Muscle layer of colon (tissue), 2 donors: ENCODE measurements around the gene HIP1R.

Experiments used
- H3K27ac ChIP-seq: one replicate; pipeline ENCODE4 v1.7.0; 2013; ENCODE audit warnings: low read depth, mild to moderate bottlenecking, low read length, moderate library complexity
- H3K27me3 ChIP-seq, 2 donors: one replicate each; pipeline ENCODE4 v1.7.0; 2013; ENCODE audit warnings: low read length in 2 of 2, mild to moderate bottlenecking in 2 of 2; ENCODE audit not compliant: insufficient read depth in 2 of 2, control insufficient read depth in 1 of 2
- H3K36me3 ChIP-seq: one replicate; pipeline ENCODE4 v1.7.0; 2013; ENCODE audit warnings: mild to moderate bottlenecking, low read length; ENCODE audit not compliant: insufficient read depth
- H3K4me1 ChIP-seq: one replicate; pipeline ENCODE4 v1.7.0; 2013; ENCODE audit warnings: mild to moderate bottlenecking, low read length; ENCODE audit not compliant: insufficient read depth
- H3K4me3 ChIP-seq, 2 donors: one replicate each; pipeline ENCODE4 v1.7.0; 2013; ENCODE audit warnings: low read length in 2 of 2, low read depth in 1 of 2, mild to moderate bottlenecking in 1 of 2, moderate library complexity in 1 of 2
- H3K9ac ChIP-seq: one replicate; pipeline ENCODE4 v1.7.0; 2013; ENCODE audit warnings: low read length
- H3K9me3 ChIP-seq: one replicate; pipeline ENCODE4 v1.7.0; 2013; ENCODE audit warnings: mild to moderate bottlenecking, low read length
- donor health status: abdominal sarcoma.
- donor health status: Adenocarcinoma of cecum.

The HIP1R gene

DNA sequence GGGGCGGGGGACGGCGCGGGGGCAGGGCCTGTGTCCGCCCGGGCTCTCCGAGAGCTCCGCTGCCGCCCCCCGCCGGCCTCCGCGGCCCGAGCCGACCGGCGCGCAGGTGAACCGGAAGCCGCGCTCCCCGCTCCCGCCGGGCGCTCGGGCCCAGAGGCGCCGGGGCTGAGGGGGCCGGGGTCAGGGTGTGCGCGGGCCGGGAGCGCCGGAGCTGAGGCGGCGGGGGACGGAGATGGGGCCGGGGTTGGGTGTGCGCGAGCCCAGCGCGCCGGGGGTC is 431 bp downstream of the HIP1R start:
- H3K27me3 ChIP-seq, result peaks cover 0 to 9% of the 10 kb centered on the region in 2 donors
- H3K27ac ChIP-seq, result no peak overlapping the region
- H3K36me3 ChIP-seq, result no peaks in the 10 kb centered on the region
- peak overlapping the region; percentile 12 to 66 for H3K4me3 ChIP-seq
- H3K9me3 ChIP-seq, result no peaks in the 10 kb centered on the region
- peaks cover 8% of the 10 kb centered on the region for H3K4me1 ChIP-seq
- H3K9ac ChIP-seq, result no peak overlapping the region

DNA sequence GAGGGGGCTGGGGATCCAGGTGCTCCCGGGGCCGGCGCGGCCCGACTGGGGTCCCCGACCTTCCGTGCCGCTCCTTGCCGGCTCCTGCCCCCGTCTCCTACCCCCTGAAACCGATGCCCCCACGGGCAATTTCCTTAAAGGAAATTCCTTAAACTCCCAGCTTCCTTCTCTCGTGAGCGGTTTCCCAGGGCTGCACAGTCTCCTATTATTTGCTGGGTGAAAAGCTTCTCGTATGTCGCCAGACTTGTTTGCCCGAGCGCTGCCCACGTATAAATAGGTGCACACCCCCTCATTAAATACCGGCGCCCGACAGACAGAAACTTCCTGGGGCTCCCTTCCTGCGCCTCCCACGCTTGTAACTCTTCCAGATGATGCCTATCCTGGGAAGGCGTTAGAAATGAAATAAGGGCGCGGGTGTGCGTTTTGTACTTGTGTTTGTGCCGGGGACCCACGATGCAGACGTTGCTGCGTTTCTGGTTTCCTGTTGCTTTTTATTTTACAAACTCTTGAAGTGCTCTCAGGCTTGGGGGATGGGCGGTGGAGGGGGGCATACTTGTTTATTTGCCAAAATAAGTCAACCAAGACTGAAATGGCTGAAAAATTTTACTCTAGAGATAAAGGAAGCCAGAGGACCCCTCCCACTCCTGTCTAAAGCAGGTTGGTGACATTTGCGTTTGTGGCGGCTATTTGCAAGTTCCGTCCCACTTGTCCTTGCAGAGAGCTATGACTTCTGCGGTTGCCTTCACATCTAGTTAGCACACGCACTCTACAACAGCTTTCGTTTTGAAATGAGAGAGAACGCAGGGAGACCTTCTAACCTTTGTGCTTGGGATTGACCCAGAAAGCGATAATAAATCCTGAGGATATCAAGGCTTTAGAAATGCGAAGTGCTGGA is 1.0 kb downstream of the HIP1R start:
- peaks cover 0 to 9% of the 10 kb centered on the region in 2 donors for H3K27me3 ChIP-seq
- no peaks in the 10 kb centered on the region for H3K9me3 ChIP-seq
- H3K36me3 ChIP-seq, result no peaks in the 10 kb centered on the region
- no peak overlapping the region for H3K27ac ChIP-seq
- peak overlapping the region; percentile 13 for H3K9ac ChIP-seq
- H3K4me3 ChIP-seq, result peak overlapping the region; percentile 38 to 66
- H3K4me1 ChIP-seq, result peaks cover 8% of the 10 kb centered on the region

DNA sequence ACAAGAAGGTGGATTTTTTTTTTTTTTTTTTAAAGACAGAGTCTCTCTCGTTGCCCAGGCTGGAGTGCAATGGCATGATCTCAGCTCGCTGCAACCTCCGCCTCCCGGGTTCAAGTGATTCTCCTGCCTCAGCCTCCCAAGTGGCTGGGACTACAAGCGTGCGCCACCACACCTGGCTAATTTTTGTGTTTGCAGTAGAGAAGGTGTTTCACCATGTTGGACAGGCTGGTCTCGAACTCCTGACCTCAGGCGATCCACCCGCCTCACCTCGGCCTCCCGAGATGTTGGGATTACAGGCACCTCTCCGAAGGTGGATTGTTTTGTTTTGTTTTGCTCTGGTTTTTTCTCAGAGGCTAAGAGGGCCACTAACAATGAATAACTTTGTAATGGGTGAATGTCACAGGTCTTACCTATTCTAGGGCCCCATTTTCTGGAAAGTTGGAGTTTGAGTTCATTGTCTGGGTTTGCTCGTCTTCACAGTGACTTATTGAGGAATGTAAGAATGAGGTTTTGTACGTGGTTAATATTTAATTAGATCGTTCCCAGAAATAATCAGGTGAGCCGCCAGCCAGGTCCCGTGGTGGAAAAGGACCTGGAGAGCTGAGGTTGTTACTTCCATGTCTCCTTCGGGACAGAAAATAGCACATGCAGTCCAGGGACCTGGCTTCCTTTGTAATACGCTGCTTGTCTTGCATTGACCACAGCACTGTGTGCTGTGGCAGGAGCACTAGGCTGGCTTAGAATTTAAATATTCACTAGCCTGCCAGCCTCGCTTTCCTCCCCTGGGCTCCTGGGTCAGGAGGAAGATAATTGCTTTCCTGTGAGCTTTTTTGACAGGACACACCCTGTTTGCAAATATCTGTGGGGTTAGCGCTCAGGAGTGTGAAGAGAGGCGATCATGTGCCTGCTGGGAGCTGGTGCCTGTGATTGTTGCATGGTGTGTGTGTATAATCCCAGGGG is 2.3 kb downstream of the HIP1R start:
- H3K27me3 ChIP-seq, result peaks cover 0 to 9% of the 10 kb centered on the region in 2 donors
- no peak overlapping the region for H3K4me3 ChIP-seq
- H3K27ac ChIP-seq, result no peak overlapping the region
- no peaks in the 10 kb centered on the region for H3K36me3 ChIP-seq
- H3K9ac ChIP-seq, result no peak overlapping the region
- peaks cover 8% of the 10 kb centered on the region for H3K4me1 ChIP-seq
- H3K9me3 ChIP-seq, result no peaks in the 10 kb centered on the region

DNA sequence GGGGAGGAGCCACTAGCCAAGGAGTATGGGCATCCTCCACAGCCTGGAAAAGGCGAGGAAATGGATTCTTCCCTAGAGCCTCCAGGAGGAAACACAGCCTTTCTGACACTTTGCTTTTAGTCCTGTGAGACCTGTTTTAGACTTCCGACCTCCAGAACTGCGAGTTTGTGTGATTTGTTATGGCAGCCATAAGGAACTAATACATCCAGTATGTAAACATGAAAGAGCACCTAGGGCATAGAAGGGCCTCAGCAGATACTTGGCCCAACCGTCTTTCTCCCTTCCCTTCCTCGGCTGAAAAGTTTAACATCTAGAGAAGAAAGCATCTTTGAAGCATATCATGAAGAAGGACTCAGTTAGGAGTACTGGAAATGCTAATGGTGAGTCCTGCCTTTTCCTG is 3.6 kb downstream of the HIP1R start:
- peaks cover 0 to 9% of the 10 kb centered on the region in 2 donors for H3K27me3 ChIP-seq
- no peak overlapping the region for H3K9ac ChIP-seq
- H3K36me3 ChIP-seq, result no peaks in the 10 kb centered on the region
- H3K4me1 ChIP-seq, result peaks cover 8% of the 10 kb centered on the region
- no peak overlapping the region for H3K4me3 ChIP-seq
- H3K9me3 ChIP-seq, result no peaks in the 10 kb centered on the region
- no peak overlapping the region for H3K27ac ChIP-seq

DNA sequence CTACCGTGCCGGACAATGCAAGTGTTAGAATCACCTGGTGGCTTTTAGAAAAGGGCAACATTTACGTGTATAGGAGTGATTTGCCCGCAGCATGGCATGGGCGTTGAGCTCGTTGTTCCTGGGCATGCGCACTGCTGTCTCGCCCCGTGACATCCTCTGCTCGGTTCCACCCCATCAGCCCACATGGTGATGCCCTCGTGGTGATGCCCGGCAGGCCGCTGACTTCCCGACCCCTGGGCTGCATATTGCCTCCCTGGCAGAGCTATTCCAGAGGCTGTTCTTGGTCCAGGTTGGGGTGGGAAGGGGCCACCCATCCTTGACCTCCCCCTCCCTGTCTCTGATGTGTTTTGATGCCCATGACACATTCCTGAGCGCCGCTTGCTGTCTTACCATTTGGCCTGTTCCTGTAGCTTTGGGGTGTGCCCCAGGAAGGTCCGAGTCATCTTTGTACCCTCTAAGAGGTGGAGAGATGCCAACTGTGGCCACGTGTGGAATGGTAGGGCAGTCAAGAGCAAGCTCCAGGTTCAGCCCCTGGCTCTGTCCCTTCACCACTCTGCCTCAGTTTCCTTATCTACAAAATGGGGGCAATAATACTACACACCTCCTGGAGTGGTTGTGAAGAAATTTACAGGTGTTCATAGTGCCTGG is 4.8 kb downstream of the HIP1R start:
- no peak overlapping the region for H3K9ac ChIP-seq
- H3K4me1 ChIP-seq, result peaks cover 8% of the 10 kb centered on the region
- no peak overlapping the region for H3K27ac ChIP-seq

DNA sequence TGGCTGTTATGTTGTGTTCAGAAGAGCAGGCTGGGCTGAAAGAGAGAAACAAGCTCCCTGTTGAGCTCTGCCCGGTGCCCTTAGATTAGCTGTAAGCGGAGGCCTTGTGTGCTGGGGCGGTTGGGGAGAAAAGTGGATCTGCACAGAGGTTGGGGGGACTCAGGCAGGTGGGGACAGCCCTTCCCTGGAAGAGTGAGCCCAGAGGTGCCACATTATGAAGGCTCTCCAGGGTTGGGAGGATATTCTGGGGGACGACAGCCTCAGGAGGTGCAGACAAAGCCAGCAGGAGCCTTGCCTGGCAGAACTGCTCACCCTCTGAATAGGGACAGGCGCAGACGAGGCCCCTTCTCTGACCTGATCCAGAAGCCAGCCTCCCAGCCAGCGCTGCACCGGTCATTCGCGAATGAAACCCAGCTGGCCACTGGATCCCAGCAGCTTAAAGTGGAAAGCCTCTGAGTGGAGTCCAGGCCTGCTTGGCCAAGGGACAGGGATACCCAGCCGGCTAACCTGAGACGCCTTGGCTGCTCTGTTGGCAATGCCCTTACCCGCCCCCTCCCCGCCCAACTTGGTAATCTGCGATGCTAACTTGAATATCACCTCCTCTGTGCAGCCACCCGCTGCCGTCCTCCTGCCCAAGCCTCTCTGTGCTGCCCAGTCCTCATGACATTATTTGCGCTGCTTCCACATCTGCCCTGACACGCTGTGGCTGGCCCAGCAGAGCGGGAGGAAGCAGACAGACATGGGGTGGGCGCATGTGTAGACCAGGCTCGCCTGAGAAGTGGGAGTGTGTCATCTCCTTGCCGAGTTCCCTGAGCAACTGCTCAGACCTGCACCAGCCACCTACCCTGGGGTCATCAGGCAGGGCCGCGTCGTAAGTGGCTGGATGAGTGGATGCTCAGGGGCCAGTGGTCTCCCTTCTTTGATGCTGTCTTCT is 5.6 kb downstream of the HIP1R start:
- H3K27ac ChIP-seq, result no peak overlapping the region
- H3K27me3 ChIP-seq, result peaks cover 0 to 9% of the 10 kb centered on the region in 2 donors
- no peaks in the 10 kb centered on the region for H3K9me3 ChIP-seq
- no peaks in the 10 kb centered on the region for H3K36me3 ChIP-seq
- peaks cover 8% of the 10 kb centered on the region for H3K4me1 ChIP-seq
- H3K4me3 ChIP-seq, result no peak overlapping the region
- H3K9ac ChIP-seq, result no peak overlapping the region

More for the DNA sequence above, 4.8 kb downstream of the HIP1R start:
- Histone ChIP-seq H3K36me3 (no peaks in the 10 kb centered on the region), H3K9me3 (no peaks in the 10 kb centered on the region), H3K4me3 (no peak overlapping the region), H3K27me3 (peaks cover 0 to 9% of the 10 kb centered on the region in 2 donors)

DNA sequence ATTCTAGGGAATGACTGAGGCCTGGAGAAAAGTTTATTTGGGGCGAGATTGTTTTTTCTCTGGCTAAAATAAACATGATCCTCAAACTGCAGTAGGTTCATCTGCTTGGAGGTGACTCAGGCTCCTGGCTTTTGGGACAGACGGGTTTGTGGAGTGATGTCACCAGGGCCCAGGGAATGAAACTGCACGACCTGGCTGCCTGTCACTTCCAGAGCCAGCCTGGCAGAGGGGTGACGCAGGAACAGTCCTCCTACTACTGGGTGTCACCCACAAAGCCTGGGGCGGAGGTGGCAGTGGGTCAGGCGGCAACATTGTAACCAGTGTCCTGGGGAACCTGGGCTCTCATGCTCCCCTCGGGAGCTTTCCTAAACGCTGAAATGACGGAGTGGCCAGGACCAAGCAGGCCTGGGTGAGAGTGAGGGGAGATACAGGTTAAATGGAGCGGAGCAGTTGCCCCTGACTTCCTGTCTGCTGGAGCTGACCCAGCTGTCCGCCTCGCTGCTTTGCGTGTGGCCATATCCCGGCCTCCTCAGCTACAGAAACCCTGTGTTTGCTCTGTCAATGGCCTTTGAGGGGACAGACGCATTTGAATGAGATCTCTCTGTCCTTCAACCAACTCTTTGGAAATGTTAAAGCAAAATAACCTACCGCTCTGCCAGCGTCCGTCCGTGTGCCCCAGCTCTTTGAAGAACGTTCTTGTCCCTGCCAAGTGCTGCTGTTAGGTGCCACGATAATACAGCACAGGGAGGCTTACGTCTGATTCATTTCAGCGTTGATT is 6.5 kb downstream of the HIP1R start:
- H3K36me3 ChIP-seq, result no peaks in the 10 kb centered on the region
- no peak overlapping the region for H3K4me3 ChIP-seq
- H3K27ac ChIP-seq, result no peak overlapping the region
- peaks cover 0 to 1% of the 10 kb centered on the region in 2 donors for H3K27me3 ChIP-seq
- peaks cover 1% of the 10 kb centered on the region for H3K4me1 ChIP-seq
- H3K9me3 ChIP-seq, result no peaks in the 10 kb centered on the region
- H3K9ac ChIP-seq, result no peak overlapping the region

DNA sequence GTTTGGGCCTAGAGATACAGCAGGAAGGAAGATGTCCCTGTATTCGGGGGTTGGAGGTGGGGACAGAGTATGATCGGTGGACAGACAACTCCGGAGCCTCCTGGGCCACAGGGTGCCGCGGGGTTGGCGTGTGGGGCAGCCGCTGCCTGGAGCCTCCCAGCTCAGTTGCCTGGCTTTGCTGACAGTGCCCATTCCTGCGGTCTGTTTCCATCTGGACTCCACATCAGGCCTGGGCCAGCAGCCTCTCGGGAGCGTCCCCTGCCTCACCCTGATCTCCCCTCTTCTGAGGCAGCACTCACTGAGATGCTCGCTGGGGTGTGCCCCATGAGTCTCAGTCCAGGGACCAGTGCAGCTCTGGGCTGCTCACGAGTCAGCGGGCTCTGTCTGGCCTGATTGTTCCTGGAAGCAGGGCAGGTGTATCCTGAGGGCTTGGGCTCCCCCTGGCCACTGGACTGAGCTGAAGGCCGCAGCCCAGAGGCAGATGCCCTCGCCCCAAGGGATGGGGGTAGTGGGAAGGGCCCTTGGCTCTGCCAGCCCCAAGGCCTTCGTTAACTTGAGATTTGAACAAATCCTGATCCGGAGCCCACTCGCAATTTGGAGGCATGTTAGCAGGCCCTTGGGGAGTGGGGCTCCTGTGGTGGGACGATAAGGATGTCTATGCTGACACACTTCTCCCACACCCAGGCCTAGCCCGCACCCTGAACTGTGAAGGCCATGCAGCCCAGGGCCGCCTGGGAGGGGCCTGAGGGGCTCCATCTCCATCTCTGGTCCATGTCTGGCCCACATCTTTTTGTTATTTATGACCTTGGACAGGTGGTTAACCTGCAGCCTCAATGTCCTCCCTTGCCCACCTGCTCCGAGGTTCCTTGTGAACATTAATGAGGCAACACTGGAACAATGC is 7.5 kb downstream of the HIP1R start:
- H3K4me1 ChIP-seq, result no peaks in the 10 kb centered on the region
- H3K4me3 ChIP-seq, result no peak overlapping the region
- H3K9me3 ChIP-seq, result no peaks in the 10 kb centered on the region
- H3K27me3 ChIP-seq, result no peaks in the 10 kb centered on the region
- H3K27ac ChIP-seq, result no peak overlapping the region
- H3K36me3 ChIP-seq, result no peaks in the 10 kb centered on the region
- no peak overlapping the region for H3K9ac ChIP-seq

DNA sequence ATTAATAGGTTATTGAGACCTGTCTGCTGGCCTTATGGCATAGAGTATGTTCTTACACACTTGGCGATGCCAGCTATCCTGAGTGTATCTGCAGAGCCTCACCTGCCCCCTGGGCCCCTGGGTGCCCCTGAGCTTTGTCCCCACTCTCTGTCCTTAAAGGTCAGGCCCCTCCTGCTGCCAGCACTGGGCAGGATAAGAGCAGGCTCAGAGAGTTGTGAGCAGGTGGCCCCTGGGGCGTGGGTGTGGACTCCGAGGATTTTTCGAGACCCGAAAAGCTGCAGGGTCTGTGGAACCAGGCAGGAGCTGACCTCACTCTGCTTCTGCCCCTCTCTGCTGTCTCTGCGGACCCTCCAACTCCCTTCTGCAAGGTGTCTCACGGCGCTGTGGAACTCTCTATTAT is 8.2 kb downstream of the HIP1R start:
- no peak overlapping the region for H3K27ac ChIP-seq
- no peak overlapping the region for H3K9ac ChIP-seq
- H3K4me1 ChIP-seq, result no peaks in the 10 kb centered on the region
- no peaks in the 10 kb centered on the region for H3K27me3 ChIP-seq
- H3K4me3 ChIP-seq, result no peak overlapping the region
- H3K9me3 ChIP-seq, result no peaks in the 10 kb centered on the region
- H3K36me3 ChIP-seq, result no peaks in the 10 kb centered on the region
